HUES48 (cell line): ENCODE measurements around the gene ERG28.
"Not testable (repeated sequence)": the region's sequence is repeated elsewhere in the genome, so short reads cannot be mapped to it uniquely, and the experiment has no call there.

ENCODE experiments used
- H3K27ac ChIP-seq: one replicate; pipeline ENCODE4 v1.7.0; 2013; ENCODE audit warnings: low read depth, low read length, inconsistent platforms
- H3K27me3 ChIP-seq: 2 replicates; pipeline ENCODE4 v1.6.1; 2013; ENCODE audit warnings: mild to moderate bottlenecking, low read length; ENCODE audit not compliant: control insufficient read depth, insufficient read depth
- H3K36me3 ChIP-seq: 2 replicates; pipeline ENCODE4 v1.6.1; 2013; ENCODE audit warnings: low read length; ENCODE audit not compliant: control insufficient read depth, insufficient read depth
- H3K4me1 ChIP-seq: 2 replicates; pipeline ENCODE4 v1.6.1; 2013; ENCODE audit warnings: mild to moderate bottlenecking, low read length; ENCODE audit not compliant: control insufficient read depth, insufficient read depth
- H3K4me3 ChIP-seq: 2 replicates; pipeline ENCODE4 v1.5.1; 2013; ENCODE audit warnings: mild to moderate bottlenecking, low read depth, low read length
- H3K9ac ChIP-seq: 2 replicates; pipeline ENCODE4 v1.6.1; 2013; ENCODE audit warnings: mild to moderate bottlenecking, low read depth, low read length, moderate library complexity
- H3K9me3 ChIP-seq: 2 replicates; pipeline ENCODE4 v1.6.1; 2013; ENCODE audit warnings: low read length; ENCODE audit not compliant: control insufficient read depth, insufficient read depth

The ERG28 gene

DNA sequence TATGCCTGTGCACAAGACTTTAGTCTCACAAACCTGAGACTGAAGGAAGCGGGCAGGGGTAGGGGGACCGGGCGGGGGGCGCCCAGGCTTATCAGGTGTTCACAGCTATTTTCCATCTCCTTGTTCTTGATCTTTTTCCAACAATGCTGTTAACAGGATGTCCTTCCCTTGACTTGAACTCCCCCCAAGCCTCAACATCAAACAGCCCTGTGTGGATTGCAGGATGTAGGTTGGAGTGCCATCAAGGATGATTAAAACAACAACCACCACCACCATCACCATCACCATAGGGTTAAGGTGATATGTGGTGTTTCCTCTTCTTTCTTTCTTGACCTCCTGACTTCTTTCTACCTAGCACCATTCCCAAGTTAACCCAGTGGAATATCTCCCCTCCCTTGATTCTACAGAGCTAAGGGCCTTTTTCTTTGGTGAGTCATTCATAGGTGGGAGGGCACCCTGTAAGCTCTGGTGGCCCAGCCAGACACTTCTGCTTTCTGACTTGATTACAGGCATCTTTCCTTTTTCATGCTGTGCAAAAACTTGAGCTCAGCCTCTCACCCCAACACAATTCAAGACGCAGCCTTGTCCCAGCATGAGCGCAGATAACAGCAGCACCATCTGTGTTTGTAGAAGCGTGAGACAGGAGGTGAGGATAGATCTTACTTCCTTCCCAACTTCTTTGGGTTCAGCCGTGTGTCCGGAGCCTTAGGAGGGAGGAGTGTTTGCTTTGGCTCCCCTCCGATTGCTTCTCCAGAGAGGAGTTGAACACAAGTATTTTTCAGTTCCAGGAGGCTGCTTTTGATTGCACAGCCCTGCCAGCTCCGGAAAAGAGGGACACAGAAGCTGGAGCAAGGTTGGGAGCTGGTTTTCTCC, 55.5 kb downstream of the ERG28 start:
- Histone ChIP-seq H3K27ac (no peak overlapping the region), H3K27me3 (no peaks in the 10 kb centered on the region), H3K36me3 (no peaks in the 10 kb centered on the region), H3K4me3 (no peak overlapping the region), H3K9ac (no peak overlapping the region), H3K9me3 (no peaks in the 10 kb centered on the region), H3K4me1 (0 out of 2 replicates have a peak, but pooled peaks cover 3% of the 10 kb centered on the region)

- 0 out of 2 replicates have a peak, but pooled peaks cover 3% of the 10 kb centered on the region for H3K4me1 ChIP-seq
- H3K27ac ChIP-seq, result no peak overlapping the region
- H3K9me3 ChIP-seq, result no peaks in the 10 kb centered on the region
- no peak overlapping the region for H3K9ac ChIP-seq
- H3K36me3 ChIP-seq, result no peaks in the 10 kb centered on the region
- no peak overlapping the region for H3K4me3 ChIP-seq
- no peaks in the 10 kb centered on the region for H3K27me3 ChIP-seq
These were observed 58.2 kb downstream of the ERG28 start for GRCh38 chr14:75602503-75602902.

- H3K9ac ChIP-seq, H3K4me1 ChIP-seq, H3K9me3 ChIP-seq, H3K27me3 ChIP-seq, H3K4me3 ChIP-seq, H3K36me3 ChIP-seq, H3K27ac ChIP-seq: not testable (repeated sequence)
These were observed 59.6 kb downstream of the ERG28 start for GRCh38 chr14:75601061-75601460.

- not testable (repeated sequence) for H3K27me3 ChIP-seq, H3K27ac ChIP-seq, H3K36me3 ChIP-seq, H3K4me3 ChIP-seq, H3K9me3 ChIP-seq, H3K9ac ChIP-seq, H3K4me1 ChIP-seq
These were observed 60.6 kb downstream of the ERG28 start for GRCh38 chr14:75600100-75600499.
